Sigmoid colon (tissue), 7 donors: ENCODE results near the gene IP6K3. TPM values are rescaled to one million over a fixed set of nuclear protein-coding genes. Genes with fewer than 3 reads are reported as not detected.

Experiments
- DNase-seq: peaks from one replicate; pipeline ENCODE4 v3.0.0-alpha.2; 2019
- H3K27ac ChIP-seq, 4 donors: fragments of 200-600 bp; sonication (generic); one replicate each; pipeline ENCODE4 v1.5.1; 2016 to 2019; ENCODE audit warnings: mild to moderate bottlenecking in 1 of 4
- H3K27me3 ChIP-seq, 3 donors: fragments of 200-600 bp; sonication (generic); one replicate each; pipeline ENCODE4 v1.5.1; 2019; ENCODE audit warnings: mild to moderate bottlenecking in 1 of 3
- H3K36me3 ChIP-seq, 4 donors: fragments of 200-600 bp; sonication (generic); one replicate each; pipeline ENCODE4 v1.5.1; 2016 to 2019
- H3K4me1 ChIP-seq, 4 donors: fragments of 200-600 bp; sonication (generic); one replicate each; pipeline ENCODE4 v1.5.1; 2017 to 2019
- H3K4me3 ChIP-seq, 4 donors: fragments of 200-600 bp; sonication (generic); one replicate each; pipeline ENCODE4 v1.5.1; 2017 to 2019; ENCODE audit warnings: mild to moderate bottlenecking in 2 of 4, moderate library complexity in 1 of 4
- H3K9me3 ChIP-seq, 4 donors: fragments of 200-600 bp in 3 of 4; sonication (generic) in 3 of 4; one replicate each; pipeline versions ENCODE4 v1.5.1 to v1.6.1; 2013 to 2019
- EP300 ChIP-seq, 4 donors: sonication (generic); formaldehyde crosslinking; IDR thresholded peaks; one replicate each; pipeline ENCODE4 v1.6.1; 2017; ENCODE audit warnings: antibody characterized with exemption in 4 of 4
- POLR2A ChIP-seq, 2 donors: fragments of 450-650 bp; IDR thresholded peaks; one replicate each; pipeline ENCODE4 v1.6.1; 2016; ENCODE audit warnings: antibody characterized with exemption in 2 of 2, mild to moderate bottlenecking in 2 of 2, moderate library complexity in 2 of 2
- POLR2AphosphoS5 ChIP-seq, 4 donors: sonication (generic); formaldehyde crosslinking; IDR thresholded peaks; one replicate each; pipeline ENCODE4 v1.6.1; 2017; ENCODE audit warnings: antibody characterized with exemption in 4 of 4
- WGBS, 2 donors: extraction: QIAGEN DNeasy Blood & Tissue Kit; methylation state at CpG; one replicate each; pipeline ENCODE4 v1.1.7; 2013; 5-methylcytosine and 5-hydroxymethylcytosine counted together
- intact Hi-C: fragments of 100-400 bp; cut with DNase I; formaldehyde crosslinking; loops from one replicate; pipeline ENCODE4 v1.15.1; 2023
- polyA plus RNA-seq, 3 donors: library from polyadenylated mRNA; stranded (reverse); fragments of 200-250 nt; gene quantifications; one replicate each; pipeline ENCODE4 v1.2.3, GENCODE V29; 2013
- total RNA-seq, 4 donors: library from RNA; depleted of rRNA; stranded (reverse); fragments of >200 nt; gene quantifications; one replicate each; pipeline ENCODE4 v1.1.0, GENCODE V29; 2016
- TF ChIP-seq, protein P1 (sequence below), 4 experiments: fragments of 450-650 bp in 3 of 4; fragments of 200-600 bp in 1 of 4; IDR thresholded peaks; one replicate each; pipeline ENCODE4 v1.5.1; 2016 to 2019; ENCODE audit warnings: antibody characterized with exemption in 4 of 4, mild to moderate bottlenecking in 3 of 4, moderate library complexity in 2 of 4
- donor health status: healthy with polysubstance abuse.
- donor health status: Bipolar disorder and iron deficiency.
- donor health status: healthy.

Gene IP6K3
- total and polyA plus RNA-seq, 7 donors = 0.46 to 10.3 (median 4.9) TPM

DNA sequence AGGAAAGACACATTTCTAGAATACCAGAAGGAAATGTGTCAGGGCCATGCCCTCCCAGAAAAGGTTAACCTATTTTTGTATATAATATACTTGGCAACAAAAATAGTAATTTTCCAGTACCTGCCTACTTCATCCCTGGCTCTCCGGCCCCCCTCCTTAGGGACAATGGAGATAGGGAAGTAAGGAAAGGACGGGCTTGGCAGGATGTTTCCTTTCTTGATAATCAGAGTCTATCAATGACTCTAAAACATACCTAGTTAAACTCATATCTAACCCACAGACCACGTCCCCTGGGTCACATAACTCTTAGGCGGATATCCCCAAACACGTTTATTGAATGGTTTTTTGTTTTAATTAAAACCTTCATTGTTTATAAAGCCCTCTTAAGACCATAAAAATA is 47.0 kb downstream of the IP6K3 start:
- WGBS, 2 donors = 70 to 78% methylated on average over 5 of the region's 5 CpGs
- intact Hi-C loops = loop anchor here (1.0 kb wide), 1 partner anchor 114 kb away; no protein-coding TSS in a partner anchor
- peaks cover 0 to 54% (median 0%) of the 10 kb centered on the region in 4 donors for H3K36me3 ChIP-seq
- no peak for TF ChIP-seq EP300 (IDR thresholded peaks at IDR 0.05)
- no peak for TF ChIP-seq POLR2A (IDR thresholded peaks at IDR 0.05)
- no peak for TF ChIP-seq POLR2AphosphoS5 (IDR thresholded peaks at IDR 0.05)
- TF ChIP-seq, protein P1, sequence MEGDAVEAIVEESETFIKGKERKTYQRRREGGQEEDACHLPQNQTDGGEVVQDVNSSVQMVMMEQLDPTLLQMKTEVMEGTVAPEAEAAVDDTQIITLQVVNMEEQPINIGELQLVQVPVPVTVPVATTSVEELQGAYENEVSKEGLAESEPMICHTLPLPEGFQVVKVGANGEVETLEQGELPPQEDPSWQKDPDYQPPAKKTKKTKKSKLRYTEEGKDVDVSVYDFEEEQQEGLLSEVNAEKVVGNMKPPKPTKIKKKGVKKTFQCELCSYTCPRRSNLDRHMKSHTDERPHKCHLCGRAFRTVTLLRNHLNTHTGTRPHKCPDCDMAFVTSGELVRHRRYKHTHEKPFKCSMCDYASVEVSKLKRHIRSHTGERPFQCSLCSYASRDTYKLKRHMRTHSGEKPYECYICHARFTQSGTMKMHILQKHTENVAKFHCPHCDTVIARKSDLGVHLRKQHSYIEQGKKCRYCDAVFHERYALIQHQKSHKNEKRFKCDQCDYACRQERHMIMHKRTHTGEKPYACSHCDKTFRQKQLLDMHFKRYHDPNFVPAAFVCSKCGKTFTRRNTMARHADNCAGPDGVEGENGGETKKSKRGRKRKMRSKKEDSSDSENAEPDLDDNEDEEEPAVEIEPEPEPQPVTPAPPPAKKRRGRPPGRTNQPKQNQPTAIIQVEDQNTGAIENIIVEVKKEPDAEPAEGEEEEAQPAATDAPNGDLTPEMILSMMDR (IDR thresholded peaks at IDR 0.05) = no peak
- H3K4me1 ChIP-seq = peaks cover 0 to 32% (median 15%) of the 10 kb centered on the region in 4 donors
- no peak for DNase-seq
- H3K4me3 ChIP-seq = no peak overlapping the region
- no peak overlapping the region for H3K27ac ChIP-seq
- H3K27me3 ChIP-seq = no peaks in the 10 kb centered on the region
- H3K9me3 ChIP-seq = no peaks in the 10 kb centered on the region

DNA sequence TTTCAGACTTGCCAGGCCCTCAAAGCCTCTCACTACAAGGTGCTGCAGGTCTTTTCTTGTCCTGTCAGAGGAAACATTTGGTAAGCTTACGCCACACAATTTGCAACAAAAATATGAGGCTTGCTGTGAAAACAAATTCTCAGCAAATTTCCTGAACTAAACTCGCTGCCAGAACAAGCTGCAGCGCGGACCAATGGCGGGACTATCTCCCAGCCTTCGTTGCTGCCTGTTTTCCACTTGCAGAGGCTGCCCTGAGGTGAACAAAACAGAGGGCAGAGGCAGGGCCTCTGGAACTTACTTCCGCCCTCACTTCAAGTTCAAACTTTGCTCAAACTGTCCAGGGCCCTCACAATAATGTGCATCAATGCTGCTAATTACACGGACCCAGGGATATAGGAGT is 47.6 kb downstream of the IP6K3 start:
- Histone ChIP-seq H3K4me1 (peaks cover 0 to 32% (median 15%) of the 10 kb centered on the region in 4 donors), H3K36me3 (peaks cover 0 to 54% (median 0%) of the 10 kb centered on the region in 4 donors), H3K4me3 (no peak overlapping the region), H3K27me3 (no peaks in the 10 kb centered on the region), H3K27ac (no peak overlapping the region), H3K9me3 (no peaks in the 10 kb centered on the region)
- DNase-seq = no peak
- WGBS, 2 donors = 77 to 87% methylated on average over 8 of the region's 8 CpGs
- intact Hi-C loops = no loop called here
- TF ChIP-seq, protein P1 (IDR thresholded peaks at IDR 0.05) = no peak
- TF ChIP-seq POLR2AphosphoS5 (IDR thresholded peaks at IDR 0.05) = no peak
- TF ChIP-seq EP300 (IDR thresholded peaks at IDR 0.05) = no peak
- no peak for TF ChIP-seq POLR2A (IDR thresholded peaks at IDR 0.05)

DNA sequence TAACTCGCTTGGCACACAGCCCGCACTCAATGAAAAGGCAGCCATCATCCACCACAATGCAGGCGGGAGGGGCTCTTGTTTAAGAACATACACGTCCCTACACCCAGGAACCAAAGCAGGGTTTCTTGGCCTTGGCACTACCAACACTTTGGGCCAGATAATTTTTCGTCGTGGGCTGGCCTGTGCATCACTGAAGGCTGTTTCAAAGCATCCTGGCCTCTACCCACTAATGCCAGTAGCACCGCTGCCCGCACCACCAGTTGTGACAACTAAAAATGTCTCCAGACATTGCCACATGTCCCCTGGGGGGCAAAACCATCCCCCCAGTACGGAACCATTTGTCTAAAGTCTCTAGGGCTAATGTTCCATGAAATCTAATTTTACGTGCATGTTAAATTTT is 48.2 kb downstream of the IP6K3 start:
- H3K4me3 ChIP-seq = no peak overlapping the region
- no peaks in the 10 kb centered on the region for H3K9me3 ChIP-seq
- H3K27ac ChIP-seq = no peak overlapping the region
- H3K4me1 ChIP-seq = peaks cover 0 to 37% (median 15%) of the 10 kb centered on the region in 4 donors
- peaks cover 0 to 59% (median 0%) of the 10 kb centered on the region in 4 donors for H3K36me3 ChIP-seq
- no peak for DNase-seq
- H3K27me3 ChIP-seq = no peaks in the 10 kb centered on the region
- TF ChIP-seq, protein P1 (IDR thresholded peaks at IDR 0.05) = no peak
- TF ChIP-seq POLR2A (IDR thresholded peaks at IDR 0.05) = no peak
- no peak for TF ChIP-seq EP300 (IDR thresholded peaks at IDR 0.05)
- TF ChIP-seq POLR2AphosphoS5 (IDR thresholded peaks at IDR 0.05) = no peak
- 77 to 86% methylated on average over 10 of the region's 10 CpGs for WGBS, 2 donors
- intact Hi-C loops = no loop called here

DNA sequence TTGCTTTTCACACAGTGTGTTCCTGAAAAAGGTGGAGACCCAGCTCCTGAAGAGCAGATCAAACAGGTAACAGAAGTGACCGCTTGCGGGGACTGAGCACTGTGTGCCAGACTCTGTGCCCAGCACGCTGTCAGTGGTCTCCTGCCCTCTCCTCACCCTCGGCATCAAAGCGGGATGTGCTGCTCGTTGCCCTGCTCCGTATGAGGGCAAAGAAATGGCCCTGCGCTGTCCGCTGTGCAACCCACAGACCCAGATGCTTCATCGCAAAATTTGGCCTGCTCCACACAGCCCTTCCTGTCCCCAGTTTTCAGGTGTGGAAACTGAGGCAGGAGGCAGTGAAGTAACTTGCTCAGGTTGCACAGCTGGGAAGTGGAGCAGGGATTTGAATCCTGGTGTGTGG is 48.9 kb downstream of the IP6K3 start:
- TF ChIP-seq, protein P1 (IDR thresholded peaks at IDR 0.05) = no peak
- no peak for TF ChIP-seq EP300 (IDR thresholded peaks at IDR 0.05)
- TF ChIP-seq POLR2AphosphoS5 (IDR thresholded peaks at IDR 0.05) = no peak
- no peak for TF ChIP-seq POLR2A (IDR thresholded peaks at IDR 0.05)
- 95 to 96% methylated on average over 10 of the region's 10 CpGs for whole genome bisulfite sequencing, 2 donors

More for the DNA sequence above, 48.9 kb downstream of the IP6K3 start:
- intact Hi-C loops = no loop called here
- peaks cover 0 to 44% (median 15%) of the 10 kb centered on the region in 4 donors for H3K4me1 ChIP-seq
- DNase-seq = no peak
- H3K27me3 ChIP-seq = no peaks in the 10 kb centered on the region
- no peaks in the 10 kb centered on the region for H3K9me3 ChIP-seq
- H3K4me3 ChIP-seq = no peak overlapping the region
- H3K36me3 ChIP-seq = peaks cover 0 to 61% (median 0%) of the 10 kb centered on the region in 4 donors
- H3K27ac ChIP-seq = no peak overlapping the region
